Stimulated activated CD4-positive, alpha-beta T cell treated with anti-CD3 and anti-CD28 coated beads, Interleukin-1b, Interleukin-23, amount 100 ng/mL, for 48 hours (primary cell): Measurements from ENCODE around the gene RTP2.
A peak's percentile ranks its signal among the peaks of the same experiment; 100 is the strongest.

Experiments used
- DNase-seq: peaks from one replicate; pipeline ENCODE4 v3.0.0-alpha.2; 2020

RTP2 gene

GRCh38 chr3:187738331-187739093 lies 36.2 kb upstream of the RTP2 start:
- peak; percentile 75 for DNase-seq

GRCh38 chr3:187738071-187738330 lies 35.6 kb upstream of the RTP2 start:
- no peak for DNase-seq

GRCh38 chr3:187737368-187738070 lies 35.2 kb upstream of the RTP2 start:
- DNase-seq, result peak; percentile 70

GRCh38 chr3:187737006-187737367 lies 34.6 kb upstream of the RTP2 start:
- no peak for DNase-seq

- DNase-seq, result no peak
Observed at GRCh38 chr3:187736418-187736871, 34.1 kb upstream of the RTP2 start.

- DNase-seq, result no peak
Observed at GRCh38 chr3:187735837-187736236, 33.5 kb upstream of the RTP2 start.

GRCh38 chr3:187735383-187735782 lies 33.0 kb upstream of the RTP2 start:
- no peak for DNase-seq

- no peak for DNase-seq
Observed at GRCh38 chr3:187734841-187735240, 32.5 kb upstream of the RTP2 start.

- DNase-seq, result no peak
Observed at GRCh38 chr3:187733371-187733770, 31.0 kb upstream of the RTP2 start.

GRCh38 chr3:187729598-187729997 lies 27.2 kb upstream of the RTP2 start:
- no peak for DNase-seq

- DNase-seq, result no peak
Observed at GRCh38 chr3:187728940-187729583, 26.7 kb upstream of the RTP2 start.

GRCh38 chr3:187728248-187728647 lies 25.9 kb upstream of the RTP2 start:
- no peak for DNase-seq

GRCh38 chr3:187726564-187726963 lies 24.2 kb upstream of the RTP2 start:
- no peak for DNase-seq

GRCh38 chr3:187725653-187726370 lies 23.5 kb upstream of the RTP2 start:
- no peak for DNase-seq

- no peak for DNase-seq
Observed at GRCh38 chr3:187725224-187725623, 22.9 kb upstream of the RTP2 start.

- DNase-seq, result no peak
Observed at GRCh38 chr3:187722206-187722612, 19.9 kb upstream of the RTP2 start.

GRCh38 chr3:187721055-187721454 lies 18.7 kb upstream of the RTP2 start:
- DNase-seq, result no peak

GRCh38 chr3:187720337-187720670 lies 17.9 kb upstream of the RTP2 start:
- DNase-seq, result no peak

- DNase-seq, result no peak
Observed at GRCh38 chr3:187719628-187720336, 17.4 kb upstream of the RTP2 start.

- DNase-seq, result no peak
Observed at GRCh38 chr3:187718802-187719201, 16.4 kb upstream of the RTP2 start.

GRCh38 chr3:187717572-187717971 lies 15.2 kb upstream of the RTP2 start:
- no peak for DNase-seq

GRCh38 chr3:187714404-187714979 lies 12.1 kb upstream of the RTP2 start:
- DNase-seq, result peak; percentile 74

GRCh38 chr3:187713504-187713903 lies 11.1 kb upstream of the RTP2 start:
- DNase-seq, result no peak
